Sigmoid colon (tissue), 7 donors: ENCODE measurements around the gene HES2. TPM values are rescaled to one million over a fixed set of nuclear protein-coding genes. Genes with fewer than 3 reads are reported as not detected.
A peak's percentile ranks its signal among the peaks of the same experiment; 100 is the strongest.

Source experiments
- DNase-seq: peaks from one replicate; pipeline ENCODE4 v3.0.0-alpha.2; 2019
- H3K27ac ChIP-seq, 4 donors: fragments of 200-600 bp; sonication (generic); one replicate each; pipeline ENCODE4 v1.5.1; 2016 to 2019; ENCODE audit warnings: mild to moderate bottlenecking in 1 of 4
- H3K27me3 ChIP-seq, 3 donors: fragments of 200-600 bp; sonication (generic); one replicate each; pipeline ENCODE4 v1.5.1; 2019; ENCODE audit warnings: mild to moderate bottlenecking in 1 of 3
- H3K36me3 ChIP-seq, 4 donors: fragments of 200-600 bp; sonication (generic); one replicate each; pipeline ENCODE4 v1.5.1; 2016 to 2019
- H3K4me1 ChIP-seq, 4 donors: fragments of 200-600 bp; sonication (generic); one replicate each; pipeline ENCODE4 v1.5.1; 2017 to 2019
- H3K4me3 ChIP-seq, 4 donors: fragments of 200-600 bp; sonication (generic); one replicate each; pipeline ENCODE4 v1.5.1; 2017 to 2019; ENCODE audit warnings: mild to moderate bottlenecking in 2 of 4, moderate library complexity in 1 of 4
- H3K9me3 ChIP-seq, 4 donors: fragments of 200-600 bp in 3 of 4; sonication (generic) in 3 of 4; one replicate each; pipeline versions ENCODE4 v1.5.1 to v1.6.1; 2013 to 2019
- CTCF ChIP-seq, 4 experiments: fragments of 450-650 bp in 3 of 4; fragments of 200-600 bp in 1 of 4; IDR thresholded peaks; one replicate each; pipeline ENCODE4 v1.5.1; 2016 to 2019; ENCODE audit warnings: antibody characterized with exemption in 4 of 4, mild to moderate bottlenecking in 3 of 4, moderate library complexity in 2 of 4
- EP300 ChIP-seq, 4 donors: sonication (generic); formaldehyde crosslinking; IDR thresholded peaks; one replicate each; pipeline ENCODE4 v1.6.1; 2017; ENCODE audit warnings: antibody characterized with exemption in 4 of 4
- POLR2A ChIP-seq, 2 donors: fragments of 450-650 bp; IDR thresholded peaks; one replicate each; pipeline ENCODE4 v1.6.1; 2016; ENCODE audit warnings: antibody characterized with exemption in 2 of 2, mild to moderate bottlenecking in 2 of 2, moderate library complexity in 2 of 2
- POLR2AphosphoS5 ChIP-seq, 4 donors: sonication (generic); formaldehyde crosslinking; IDR thresholded peaks; one replicate each; pipeline ENCODE4 v1.6.1; 2017; ENCODE audit warnings: antibody characterized with exemption in 4 of 4
- WGBS, 2 donors: extraction: QIAGEN DNeasy Blood & Tissue Kit; methylation state at CpG; one replicate each; pipeline ENCODE4 v1.1.7; 2013; 5-methylcytosine and 5-hydroxymethylcytosine counted together
- intact Hi-C: fragments of 100-400 bp; cut with DNase I; formaldehyde crosslinking; loops from one replicate; pipeline ENCODE4 v1.15.1; 2023
- polyA plus RNA-seq, 3 donors: library from polyadenylated mRNA; stranded (reverse); fragments of 200-250 nt; gene quantifications; one replicate each; pipeline ENCODE4 v1.2.3, GENCODE V29; 2013
- total RNA-seq, 4 donors: library from RNA; depleted of rRNA; stranded (reverse); fragments of >200 nt; gene quantifications; one replicate each; pipeline ENCODE4 v1.1.0, GENCODE V29; 2016
- donor health status: healthy with polysubstance abuse.
- donor health status: Bipolar disorder and iron deficiency.
- donor health status: healthy.

HES2 gene
- total and polyA plus RNA-seq, 7 donors: 10.7 to 27.0 (median 19.9) TPM; not detected in 4

- Histone ChIP-seq H3K36me3 (no peaks in the 10 kb centered on the region), H3K27ac (no peak overlapping the region), H3K9me3 (no peaks in the 10 kb centered on the region), H3K4me3 (no peak overlapping the region), H3K27me3 (peaks cover 38 to 78% (median 55%) of the 10 kb centered on the region in 3 donors), H3K4me1 (peaks cover 0 to 30% (median 26%) of the 10 kb centered on the region in 4 donors)
- WGBS, 2 donors: 36 to 54% methylated on average over 19 of the region's 19 CpGs
- DNase-seq: no peak
- intact Hi-C loops: no loop called here
- TF ChIP-seq CTCF (IDR thresholded peaks at IDR 0.05) (peak in 2 of 4 experiments; percentile 23 to 32), EP300 (IDR thresholded peaks at IDR 0.05) (no peak)
Measured at GRCh38 chr1:6445062-6445763, 25.5 kb upstream of the HES2 start.

- Histone ChIP-seq H3K27me3 (peaks cover 34 to 78% (median 56%) of the 10 kb centered on the region in 3 donors), H3K36me3 (no peaks in the 10 kb centered on the region), H3K4me1 (peaks cover 0 to 33% (median 27%) of the 10 kb centered on the region in 4 donors), H3K4me3 (no peak overlapping the region), H3K9me3 (no peaks in the 10 kb centered on the region), H3K27ac (no peak overlapping the region)
- DNase-seq: no peak
- 83 to 92% methylated on average over 15 of the region's 15 CpGs for WGBS, 2 donors
- TF ChIP-seq POLR2A (IDR thresholded peaks at IDR 0.05): no peak
- TF ChIP-seq CTCF (IDR thresholded peaks at IDR 0.05): no peak
- no peak for TF ChIP-seq EP300 (IDR thresholded peaks at IDR 0.05)
- no peak for TF ChIP-seq POLR2AphosphoS5 (IDR thresholded peaks at IDR 0.05)
- intact Hi-C loops: no loop called here
Measured at GRCh38 chr1:6444377-6444776, 24.7 kb upstream of the HES2 start.

- Histone ChIP-seq H3K4me1 (peaks cover 0 to 25% (median 24%) of the 10 kb centered on the region in 4 donors), H3K27me3 (peaks cover 27 to 77% (median 55%) of the 10 kb centered on the region in 3 donors), H3K36me3 (no peaks in the 10 kb centered on the region), H3K9me3 (no peaks in the 10 kb centered on the region), H3K4me3 (no peak overlapping the region), H3K27ac (no peak overlapping the region)
- intact Hi-C loops: no loop called here
- no peak for DNase-seq
- WGBS, 2 donors: 87 to 90% methylated on average over 21 of the region's 21 CpGs
- no peak for TF ChIP-seq CTCF (IDR thresholded peaks at IDR 0.05)
- no peak for TF ChIP-seq EP300 (IDR thresholded peaks at IDR 0.05)
- no peak for TF ChIP-seq POLR2AphosphoS5 (IDR thresholded peaks at IDR 0.05)
- no peak for TF ChIP-seq POLR2A (IDR thresholded peaks at IDR 0.05)
Measured at GRCh38 chr1:6443339-6444115, 23.8 kb upstream of the HES2 start.

- Histone ChIP-seq H3K4me3 (no peak overlapping the region), H3K9me3 (no peaks in the 10 kb centered on the region), H3K4me1 (peaks cover 0 to 9% (median 8%) of the 10 kb centered on the region in 4 donors), H3K27ac (no peak overlapping the region), H3K36me3 (no peaks in the 10 kb centered on the region), H3K27me3 (peaks cover 10 to 76% (median 52%) of the 10 kb centered on the region in 3 donors)
- 84 to 90% methylated on average over 7 of the region's 7 CpGs for WGBS, 2 donors
- intact Hi-C loops: no loop called here
- no peak for TF ChIP-seq POLR2A (IDR thresholded peaks at IDR 0.05)
- no peak for TF ChIP-seq CTCF (IDR thresholded peaks at IDR 0.05)
- no peak for TF ChIP-seq POLR2AphosphoS5 (IDR thresholded peaks at IDR 0.05)
- TF ChIP-seq EP300 (IDR thresholded peaks at IDR 0.05): no peak
- DNase-seq: no peak
Measured at GRCh38 chr1:6441586-6441985, 21.9 kb upstream of the HES2 start.
